Suprapubic skin (tissue), 4 donors: ENCODE data around the gene EFCAB8. TPM values are rescaled to one million over a fixed set of nuclear protein-coding genes. Genes with fewer than 3 reads are reported as not detected.

Experiments
- DNase-seq, 2 donors: peaks; one replicate each; pipeline ENCODE4 v3.0.0-alpha.2; 2019; ENCODE audit warnings: low spot score in 2 of 2
- H3K27ac ChIP-seq: fragments of 200-600 bp; sonication (generic); one replicate; pipeline ENCODE4 v1.5.1; 2019
- H3K27me3 ChIP-seq: fragments of 200-600 bp; sonication (generic); one replicate; pipeline ENCODE4 v1.5.1; 2019
- H3K36me3 ChIP-seq: fragments of 200-600 bp; sonication (generic); one replicate; pipeline ENCODE4 v1.5.1; 2019
- H3K4me1 ChIP-seq: fragments of 200-600 bp; sonication (generic); one replicate; pipeline ENCODE4 v1.5.1; 2019
- H3K4me3 ChIP-seq: fragments of 200-600 bp; sonication (generic); one replicate; pipeline ENCODE4 v1.5.1; 2019; ENCODE audit warnings: mild to moderate bottlenecking
- H3K9me3 ChIP-seq: fragments of 200-600 bp; sonication (generic); one replicate; pipeline ENCODE4 v1.5.1; 2019
- EP300 ChIP-seq: sonication (generic); formaldehyde crosslinking; IDR thresholded peaks from one replicate; pipeline ENCODE4 v1.6.1; 2017; ENCODE audit warnings: antibody characterized with exemption
- POLR2A ChIP-seq, 2 donors: fragments of 450-650 bp; IDR thresholded peaks; one replicate each; pipeline ENCODE4 v1.6.1; 2017; ENCODE audit warnings: antibody characterized with exemption in 2 of 2, mild to moderate bottlenecking in 2 of 2, moderate library complexity in 2 of 2
- POLR2AphosphoS5 ChIP-seq, 3 donors: sonication (generic); formaldehyde crosslinking; IDR thresholded peaks; one replicate each; pipeline ENCODE4 v1.6.1; 2017; ENCODE audit warnings: antibody characterized with exemption in 3 of 3
- WGBS: methylation state at CpG from one replicate; pipeline ENCODE4 v1.1.5; 2018; 5-methylcytosine and 5-hydroxymethylcytosine counted together
- total RNA-seq, 4 donors: library from RNA; depleted of rRNA; stranded (reverse); fragments of >200 nt; gene quantifications; one replicate each; pipeline ENCODE4 v1.1.0, GENCODE V29; 2016
- TF ChIP-seq, protein P1 (sequence below), 2 donors: fragments of 200-600 bp in 1 of 2; fragments of 450-650 bp in 1 of 2; sonication (generic) in 1 of 2; IDR thresholded peaks; one replicate each; pipeline ENCODE4 v1.5.1; 2016 to 2019; ENCODE audit warnings: antibody characterized with exemption in 2 of 2, mild to moderate bottlenecking in 1 of 2, moderate library complexity in 1 of 2

The EFCAB8 gene
- total RNA-seq, 4 donors from 2014 or later: 0.76 to 0.89 TPM; not detected in 2

DNA sequence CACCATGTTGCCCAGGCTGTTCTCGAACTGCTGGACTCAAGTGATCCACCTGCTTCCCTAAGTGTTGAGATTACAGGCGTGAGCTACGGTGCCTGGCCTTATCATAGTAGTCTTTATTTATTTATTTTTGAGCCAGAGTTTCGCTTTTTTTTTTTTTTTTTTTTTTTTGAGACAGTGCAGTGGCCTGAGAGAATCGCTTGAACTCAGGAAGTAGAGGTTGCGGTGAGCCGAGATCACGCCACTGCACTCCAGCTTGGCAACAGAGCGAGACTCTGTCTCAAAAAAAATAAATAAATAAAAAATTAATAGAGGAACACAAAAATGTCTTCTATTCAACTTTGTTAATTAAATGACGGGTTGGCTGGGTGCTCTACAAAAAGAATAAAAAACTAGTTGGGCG lies 26.1 kb upstream of the EFCAB8 start:
- TF ChIP-seq POLR2AphosphoS5 (IDR thresholded peaks at IDR 0.05): no peak
- TF ChIP-seq, protein P1, sequence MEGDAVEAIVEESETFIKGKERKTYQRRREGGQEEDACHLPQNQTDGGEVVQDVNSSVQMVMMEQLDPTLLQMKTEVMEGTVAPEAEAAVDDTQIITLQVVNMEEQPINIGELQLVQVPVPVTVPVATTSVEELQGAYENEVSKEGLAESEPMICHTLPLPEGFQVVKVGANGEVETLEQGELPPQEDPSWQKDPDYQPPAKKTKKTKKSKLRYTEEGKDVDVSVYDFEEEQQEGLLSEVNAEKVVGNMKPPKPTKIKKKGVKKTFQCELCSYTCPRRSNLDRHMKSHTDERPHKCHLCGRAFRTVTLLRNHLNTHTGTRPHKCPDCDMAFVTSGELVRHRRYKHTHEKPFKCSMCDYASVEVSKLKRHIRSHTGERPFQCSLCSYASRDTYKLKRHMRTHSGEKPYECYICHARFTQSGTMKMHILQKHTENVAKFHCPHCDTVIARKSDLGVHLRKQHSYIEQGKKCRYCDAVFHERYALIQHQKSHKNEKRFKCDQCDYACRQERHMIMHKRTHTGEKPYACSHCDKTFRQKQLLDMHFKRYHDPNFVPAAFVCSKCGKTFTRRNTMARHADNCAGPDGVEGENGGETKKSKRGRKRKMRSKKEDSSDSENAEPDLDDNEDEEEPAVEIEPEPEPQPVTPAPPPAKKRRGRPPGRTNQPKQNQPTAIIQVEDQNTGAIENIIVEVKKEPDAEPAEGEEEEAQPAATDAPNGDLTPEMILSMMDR (IDR thresholded peaks at IDR 0.05): no peak
- TF ChIP-seq POLR2A (IDR thresholded peaks at IDR 0.05): no peak
- TF ChIP-seq EP300: no peak
- no peak for DNase-seq
- peaks cover 27% of the 10 kb centered on the region for H3K4me1 ChIP-seq
- no peak overlapping the region for H3K4me3 ChIP-seq
- H3K9me3 ChIP-seq: no peaks in the 10 kb centered on the region
- H3K27ac ChIP-seq: no peak overlapping the region
- 81% methylated on average over 11 of the region's 11 CpGs for WGBS
- no peaks in the 10 kb centered on the region for H3K27me3 ChIP-seq
- H3K36me3 ChIP-seq: peaks cover 31% of the 10 kb centered on the region

DNA sequence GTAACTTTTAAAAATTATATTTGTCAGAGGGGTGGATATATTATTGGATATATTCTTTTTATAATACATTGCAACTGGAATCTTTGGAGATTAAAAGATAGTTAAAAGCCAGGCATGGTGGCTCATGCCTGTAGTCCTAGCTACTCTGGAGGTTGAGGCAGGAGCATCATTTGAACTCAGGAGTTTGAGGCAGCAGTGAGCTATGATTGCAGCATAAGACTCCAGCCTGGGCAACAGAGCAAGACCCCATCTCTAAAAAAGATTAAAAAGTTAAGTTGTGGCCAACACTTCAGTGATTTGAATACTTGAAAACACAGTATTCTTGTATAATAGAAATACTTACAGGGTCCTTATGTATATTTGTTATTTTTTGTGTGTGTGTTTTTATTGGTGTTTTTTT lies 23.8 kb upstream of the EFCAB8 start:
- Histone ChIP-seq H3K27me3 (no peaks in the 10 kb centered on the region), H3K9me3 (no peaks in the 10 kb centered on the region), H3K36me3 (peaks cover 51% of the 10 kb centered on the region), H3K4me3 (no peak overlapping the region), H3K4me1 (peaks cover 15% of the 10 kb centered on the region), H3K27ac (no peak overlapping the region)
- TF ChIP-seq, protein P1 (IDR thresholded peaks at IDR 0.05): no peak
- TF ChIP-seq POLR2A (IDR thresholded peaks at IDR 0.05) (no peak), EP300 (no peak), POLR2AphosphoS5 (IDR thresholded peaks at IDR 0.05) (no peak)
- DNase-seq: no peak

DNA sequence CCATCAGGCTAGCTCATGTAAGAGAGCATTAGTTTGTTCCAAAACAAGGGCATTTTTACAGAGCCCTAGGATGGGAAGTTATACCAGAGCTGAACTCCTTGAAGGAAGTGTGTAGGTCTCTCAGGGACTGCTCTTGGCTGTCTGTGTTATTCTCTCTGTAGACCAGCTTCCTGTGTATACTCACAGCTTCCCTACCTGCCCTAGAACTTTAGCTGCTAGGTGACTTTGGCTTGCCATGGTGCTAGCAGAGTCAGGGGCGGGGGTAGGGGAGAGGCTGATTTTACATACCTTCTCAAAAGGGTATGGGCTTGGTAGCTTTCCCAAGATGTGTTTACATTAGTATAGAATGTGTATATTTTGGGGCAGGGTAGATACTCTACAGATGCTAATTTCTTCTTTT lies 21.6 kb upstream of the EFCAB8 start:
- H3K27me3 ChIP-seq: no peaks in the 10 kb centered on the region
- TF ChIP-seq, protein P1 (IDR thresholded peaks at IDR 0.05): no peak
- no peaks in the 10 kb centered on the region for H3K9me3 ChIP-seq
- H3K36me3 ChIP-seq: peaks cover 72% of the 10 kb centered on the region
- 53% methylated on average over 1 of the region's 1 CpG for WGBS
- no peak for DNase-seq
- H3K27ac ChIP-seq: no peak overlapping the region
- H3K4me3 ChIP-seq: no peak overlapping the region
- peaks cover 8% of the 10 kb centered on the region for H3K4me1 ChIP-seq

DNA sequence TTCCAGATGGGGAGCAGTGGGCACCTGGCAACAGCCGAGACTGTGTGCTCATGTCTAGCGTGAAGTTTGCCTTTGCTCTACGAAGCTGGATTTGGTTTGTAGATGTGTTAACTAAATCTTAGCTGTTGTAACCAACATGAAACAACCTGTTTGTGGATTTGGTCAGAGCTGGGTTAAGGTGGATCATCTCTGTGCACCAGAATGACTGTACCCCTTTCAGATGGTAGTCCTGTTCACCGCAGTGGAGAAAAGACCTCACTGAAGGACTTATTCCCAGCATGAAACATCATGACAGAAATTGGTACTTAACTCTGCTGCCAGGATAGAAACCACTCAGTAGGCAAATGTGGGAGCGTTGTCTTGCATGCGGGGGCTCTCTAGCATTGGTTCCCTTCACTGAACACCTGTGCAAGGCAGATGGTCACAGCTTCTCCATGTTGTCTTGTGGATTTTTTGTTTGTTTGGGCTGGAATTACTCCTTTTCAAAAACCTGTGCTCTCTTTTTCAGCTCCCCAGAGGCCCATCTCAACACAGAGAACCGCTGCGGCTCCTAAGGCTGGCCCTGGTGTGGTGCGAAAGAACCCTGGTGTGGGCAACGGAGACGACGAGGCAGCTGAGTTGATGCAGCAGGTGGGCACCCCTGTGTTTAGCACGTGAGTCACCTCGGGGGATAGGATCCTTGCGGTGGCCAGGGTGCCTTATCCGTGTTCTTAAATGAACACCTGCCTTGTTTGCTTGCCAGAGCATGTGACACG lies 19.3 kb upstream of the EFCAB8 start:
- H3K36me3 ChIP-seq: peaks cover 76% of the 10 kb centered on the region
- no peaks in the 10 kb centered on the region for H3K4me1 ChIP-seq
- 81% methylated on average over 17 of the region's 17 CpGs for WGBS
- no peaks in the 10 kb centered on the region for H3K27me3 ChIP-seq
- H3K9me3 ChIP-seq: no peaks in the 10 kb centered on the region
- TF ChIP-seq POLR2AphosphoS5 (IDR thresholded peaks at IDR 0.05) (no peak), EP300 (no peak), POLR2A (IDR thresholded peaks at IDR 0.05) (no peak)
- TF ChIP-seq, protein P1 (IDR thresholded peaks at IDR 0.05): no peak
- H3K27ac ChIP-seq: no peak overlapping the region
- no peak for DNase-seq
- no peak overlapping the region for H3K4me3 ChIP-seq

DNA sequence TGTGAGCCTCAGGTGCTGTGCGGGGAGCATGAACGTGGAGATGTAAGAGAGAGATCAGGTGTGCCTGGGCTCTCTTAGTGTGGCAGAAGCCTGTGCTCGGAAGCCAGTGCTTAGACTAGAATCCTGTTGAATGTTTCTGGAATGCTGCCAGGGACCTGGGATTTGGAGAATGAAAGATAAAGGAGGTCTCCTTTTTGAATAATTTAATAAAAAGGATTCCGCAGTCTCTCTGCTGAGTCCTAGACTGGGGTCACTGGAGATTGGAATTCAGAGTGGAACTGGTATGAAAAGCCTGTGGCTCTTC lies 18.8 kb upstream of the EFCAB8 start:
- WGBS: 74% methylated on average over 4 of the region's 4 CpGs
- no peaks in the 10 kb centered on the region for H3K4me1 ChIP-seq
- H3K27ac ChIP-seq: no peak overlapping the region
- TF ChIP-seq POLR2A (IDR thresholded peaks at IDR 0.05): no peak
- TF ChIP-seq EP300: no peak
- TF ChIP-seq, protein P1 (IDR thresholded peaks at IDR 0.05): no peak
- no peak for TF ChIP-seq POLR2AphosphoS5 (IDR thresholded peaks at IDR 0.05)
- no peak overlapping the region for H3K4me3 ChIP-seq
- DNase-seq: no peak
- H3K9me3 ChIP-seq: no peaks in the 10 kb centered on the region
- no peaks in the 10 kb centered on the region for H3K27me3 ChIP-seq
- peaks cover 76% of the 10 kb centered on the region for H3K36me3 ChIP-seq
